Neural progenitor cell (in vitro differentiated cells): ENCODE data around the gene IGSF8. TPM values are rescaled to one million over a fixed set of nuclear protein-coding genes. Genes with fewer than 3 reads are reported as not detected.

Source experiments
- DNase-seq: peaks from one replicate; pipeline ENCODE4 v3.0.0-alpha.2; 2016; ENCODE audit warnings: low spot score
- H2AFZ ChIP-seq: fragments of 200-600 bp; sonication (generic); replicated peaks from 2 replicates; pipeline ENCODE4 v1.6.1; 2016; ENCODE audit warnings: antibody characterized with exemption
- H3F3A ChIP-seq: fragments of 200-600 bp; sonication (generic); 2 replicates; pipeline ENCODE4 v1.6.1; 2016; ENCODE audit warnings: antibody characterized with exemption, low read depth
- H3K27ac ChIP-seq: fragments of 200-600 bp; sonication (generic); 2 replicates; pipeline ENCODE4 v1.5.1; 2016; ENCODE audit warnings: mild to moderate bottlenecking
- H3K27me3 ChIP-seq: fragments of 200-600 bp; sonication (generic); 2 replicates; pipeline ENCODE4 v1.6.1; 2016; ENCODE audit warnings: mild to moderate bottlenecking, moderate library complexity
- H3K36me3 ChIP-seq: fragments of 200-600 bp; sonication (generic); 2 replicates; pipeline ENCODE4 v1.5.1; 2016
- H3K4me1 ChIP-seq: fragments of 200-600 bp; sonication (generic); 2 replicates; pipeline ENCODE4 v1.6.1; 2016; ENCODE audit warnings: mixed run types
- H3K4me2 ChIP-seq: fragments of 200-600 bp; sonication (generic); 2 replicates; pipeline ENCODE4 v1.6.1; 2016
- H3K4me3 ChIP-seq: fragments of 200-600 bp; sonication (generic); 2 replicates; pipeline ENCODE4 v1.5.1; 2016
- H3K79me2 ChIP-seq: fragments of 200-600 bp; sonication (generic); 2 replicates; pipeline ENCODE4 v1.6.1; 2016; ENCODE audit warnings: low read depth
- H3K9ac ChIP-seq: fragments of 200-600 bp; sonication (generic); 2 replicates; pipeline ENCODE4 v1.6.1; 2016
- H3K9me3 ChIP-seq: fragments of 200-600 bp; sonication (generic); 2 replicates; pipeline ENCODE4 v1.5.1; 2016; ENCODE audit warnings: low read depth
- H4K20me1 ChIP-seq: fragments of 200-600 bp; sonication (generic); 2 replicates; pipeline ENCODE4 v1.6.1; 2016; ENCODE audit warnings: low read depth
- H3K27ac Mint-ChIP-seq: 3 replicates; pipeline ENCODE4 v1.8.0; 2021; ENCODE audit warnings: mixed read lengths
- H3K27me3 Mint-ChIP-seq: 2 replicates; pipeline ENCODE4 v1.8.0; 2022; ENCODE audit warnings: low read depth, mild to moderate bottlenecking, inconsistent platforms, moderate library complexity, mixed read lengths; ENCODE audit not compliant: insufficient read depth
- H3K36me3 Mint-ChIP-seq: 3 replicates; pipeline ENCODE4 v1.8.0; 2021; ENCODE audit warnings: mixed read lengths
- H3K4me1 Mint-ChIP-seq: 3 replicates; pipeline ENCODE4 v1.8.0; 2021; ENCODE audit warnings: mixed read lengths
- H3K4me3 Mint-ChIP-seq: 3 replicates; pipeline ENCODE4 v1.8.0; 2021; ENCODE audit warnings: mild to moderate bottlenecking, moderate library complexity, mixed read lengths
- H3K9me3 Mint-ChIP-seq: 3 replicates; pipeline ENCODE4 v1.8.0; 2020; ENCODE audit warnings: mixed read lengths
- EZH2 ChIP-seq: fragments of 200-600 bp; sonication (generic); IDR thresholded peaks from 2 replicates; pipeline ENCODE4 v1.6.1; 2017; ENCODE audit warnings: antibody characterized with exemption, mild to moderate bottlenecking, moderate library complexity
- EZH2phosphoT487 ChIP-seq: fragments of 200-600 bp; sonication (generic); IDR thresholded peaks from 2 replicates; pipeline ENCODE4 v1.6.1; 2017; ENCODE audit warnings: antibody characterized with exemption
- total RNA-seq: library from RNA; depleted of rRNA; stranded (reverse); fragments of >200 nt; gene quantifications from 2 replicates; pipeline ENCODE4 v1.2.3, GENCODE V29; 2015; ENCODE audit warnings: low replicate concordance
- TF ChIP-seq, protein P1 (sequence below): fragments of 200-600 bp; sonication (generic); IDR thresholded peaks from 2 replicates; pipeline ENCODE4 v1.5.1; 2017; ENCODE audit warnings: antibody characterized with exemption, mild to moderate bottlenecking

The IGSF8 gene
- total RNA-seq, 1 donor from 2014 or later = 9.4 TPM

DNA sequence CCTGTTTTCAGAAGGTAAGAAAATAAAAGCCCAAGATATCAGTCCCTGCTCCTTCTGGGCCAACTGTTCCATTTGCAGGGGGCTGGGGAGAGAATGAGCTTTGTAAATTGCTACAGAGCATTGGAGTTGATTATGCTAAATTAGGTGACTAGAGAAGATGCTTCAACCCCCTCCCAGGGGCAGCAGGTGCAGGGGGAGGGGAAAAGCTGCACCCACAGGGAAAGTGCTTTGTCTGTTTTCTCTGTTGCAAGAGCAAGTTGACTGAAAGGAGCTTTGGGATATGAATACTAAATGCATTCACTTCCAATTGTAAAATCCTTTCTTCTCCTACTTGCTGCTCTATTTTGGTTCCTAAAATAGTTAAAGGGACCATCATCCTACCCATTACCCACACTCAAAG is 50.1 kb downstream of the IGSF8 start:
- peaks cover 32% of the 10 kb centered on the region for H3K4me1 Mint-ChIP-seq
- Histone ChIP-seq H3K9me3 (no peaks in the 10 kb centered on the region), H4K20me1 (no peaks in the 10 kb centered on the region), H3K27me3 (peaks cover 29% of the 10 kb centered on the region), H3K9ac (no peak overlapping the region), H3K79me2 (no peaks in the 10 kb centered on the region), H3K36me3 (no peaks in the 10 kb centered on the region), H3F3A (peaks cover 36% of the 10 kb centered on the region), H3K4me3 (no peak overlapping the region), H3K4me1 (peaks cover 36% of the 10 kb centered on the region), H2AFZ (no peak overlapping the region), H3K27ac (no peak overlapping the region), H3K4me2 (peak overlapping the region; percentile 65)
- no peaks in the 10 kb centered on the region for H3K36me3 Mint-ChIP-seq
- no peak overlapping the region for H3K27ac Mint-ChIP-seq
- H3K9me3 Mint-ChIP-seq = no peaks in the 10 kb centered on the region
- H3K27me3 Mint-ChIP-seq = peaks cover 5% of the 10 kb centered on the region
- peak overlapping the region; percentile 7 for H3K4me3 Mint-ChIP-seq
- no peak for DNase-seq
- TF ChIP-seq EZH2phosphoT487 (no peak), EZH2 (no peak)
- TF ChIP-seq, protein P1, sequence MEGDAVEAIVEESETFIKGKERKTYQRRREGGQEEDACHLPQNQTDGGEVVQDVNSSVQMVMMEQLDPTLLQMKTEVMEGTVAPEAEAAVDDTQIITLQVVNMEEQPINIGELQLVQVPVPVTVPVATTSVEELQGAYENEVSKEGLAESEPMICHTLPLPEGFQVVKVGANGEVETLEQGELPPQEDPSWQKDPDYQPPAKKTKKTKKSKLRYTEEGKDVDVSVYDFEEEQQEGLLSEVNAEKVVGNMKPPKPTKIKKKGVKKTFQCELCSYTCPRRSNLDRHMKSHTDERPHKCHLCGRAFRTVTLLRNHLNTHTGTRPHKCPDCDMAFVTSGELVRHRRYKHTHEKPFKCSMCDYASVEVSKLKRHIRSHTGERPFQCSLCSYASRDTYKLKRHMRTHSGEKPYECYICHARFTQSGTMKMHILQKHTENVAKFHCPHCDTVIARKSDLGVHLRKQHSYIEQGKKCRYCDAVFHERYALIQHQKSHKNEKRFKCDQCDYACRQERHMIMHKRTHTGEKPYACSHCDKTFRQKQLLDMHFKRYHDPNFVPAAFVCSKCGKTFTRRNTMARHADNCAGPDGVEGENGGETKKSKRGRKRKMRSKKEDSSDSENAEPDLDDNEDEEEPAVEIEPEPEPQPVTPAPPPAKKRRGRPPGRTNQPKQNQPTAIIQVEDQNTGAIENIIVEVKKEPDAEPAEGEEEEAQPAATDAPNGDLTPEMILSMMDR = no peak

DNA sequence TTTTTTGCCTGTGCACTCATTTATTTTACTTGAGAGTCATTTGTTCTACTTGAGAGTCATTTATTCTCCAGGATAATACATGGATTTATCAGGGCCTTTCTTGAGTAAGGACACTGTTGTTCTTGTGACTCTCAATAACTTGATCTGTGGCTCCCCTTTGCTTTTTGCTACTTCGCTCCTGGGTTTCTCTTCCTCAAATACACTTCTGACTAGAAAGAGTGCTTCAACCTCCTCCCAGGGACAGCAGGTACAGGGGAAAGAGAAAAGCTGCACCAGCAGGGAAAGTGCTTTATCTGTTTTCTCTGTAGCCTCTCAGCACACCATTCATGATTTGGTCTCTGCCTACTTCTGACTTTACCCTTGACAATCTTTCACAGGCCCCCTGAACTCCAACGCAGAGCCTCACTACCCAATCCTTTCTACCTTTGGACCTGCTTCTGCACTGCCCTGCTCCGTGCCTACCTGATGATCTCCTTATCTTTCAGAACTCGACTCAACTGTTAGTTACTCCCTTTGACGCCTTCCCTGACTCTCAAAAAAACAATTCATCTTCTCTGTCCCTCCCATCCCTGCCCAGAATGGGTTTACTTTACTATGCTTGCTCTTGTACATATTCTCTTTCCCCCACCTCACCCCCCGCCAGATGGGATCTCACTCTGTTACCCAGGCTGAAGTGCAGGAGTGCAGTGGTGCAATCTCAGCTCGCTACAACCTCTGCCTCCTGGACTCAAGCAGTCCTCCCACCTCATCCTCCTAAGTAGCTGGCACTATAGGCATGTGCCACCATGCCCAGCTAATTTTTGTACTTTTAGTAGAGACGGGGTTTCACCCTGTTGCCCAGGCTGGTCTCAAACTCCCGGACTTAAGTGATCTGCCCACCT is 51.1 kb downstream of the IGSF8 start:
- Histone ChIP-seq H3K4me2 (peak overlapping the region; percentile 65), H2AFZ (peak overlapping the region; percentile 59), H3K27ac (no peak overlapping the region), H3F3A (peaks cover 36% of the 10 kb centered on the region), H3K9me3 (no peaks in the 10 kb centered on the region), H4K20me1 (no peaks in the 10 kb centered on the region), H3K4me1 (peaks cover 32% of the 10 kb centered on the region), H3K4me3 (peak overlapping the region; percentile 21), H3K27me3 (peaks cover 20% of the 10 kb centered on the region), H3K79me2 (no peaks in the 10 kb centered on the region), H3K9ac (no peak overlapping the region), H3K36me3 (no peaks in the 10 kb centered on the region)
- Mint-ChIP-seq H3K27me3 (peaks cover 8% of the 10 kb centered on the region), H3K27ac (peak overlapping the region; percentile 3), H3K9me3 (no peaks in the 10 kb centered on the region), H3K36me3 (no peaks in the 10 kb centered on the region), H3K4me3 (peak overlapping the region; percentile 2), H3K4me1 (peaks cover 28% of the 10 kb centered on the region)
- TF ChIP-seq EZH2 (no peak), EZH2phosphoT487 (no peak)
- TF ChIP-seq, protein P1 = no peak
- DNase-seq = no peak

DNA sequence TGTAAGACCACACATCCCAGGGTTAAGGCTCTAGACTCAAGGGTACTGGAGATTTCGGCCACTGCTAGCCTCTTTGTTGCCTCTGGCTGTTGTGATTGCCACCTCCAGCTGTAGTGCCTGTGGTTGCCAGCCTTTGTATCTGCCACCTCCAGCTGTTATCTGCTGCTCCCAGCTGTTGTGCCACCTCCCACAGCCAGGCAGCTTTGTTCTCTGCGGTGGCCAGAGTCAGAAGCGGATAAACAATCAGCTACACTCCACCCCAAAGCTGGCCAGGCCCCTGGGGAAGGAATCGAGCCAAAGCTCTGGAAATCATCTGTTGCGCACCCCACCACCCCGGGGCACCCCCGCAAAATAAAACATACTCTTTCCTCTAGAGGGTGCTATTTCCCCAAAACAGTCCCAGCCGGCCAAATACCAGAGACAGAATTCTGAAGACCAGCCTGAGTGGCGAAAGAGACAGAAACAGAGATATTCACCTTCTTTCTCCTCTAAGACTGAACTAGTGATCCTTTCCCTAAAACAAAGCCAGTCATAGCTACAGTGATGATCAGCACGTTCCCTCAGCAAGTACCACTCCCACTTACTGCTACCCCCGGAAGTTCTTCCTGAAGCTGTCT is 51.8 kb downstream of the IGSF8 start:
- Histone ChIP-seq H3K4me3 (peak overlapping the region; percentile 21), H3K9me3 (no peaks in the 10 kb centered on the region), H3K79me2 (no peaks in the 10 kb centered on the region), H3K9ac (no peak overlapping the region), H3K4me2 (peak overlapping the region; percentile 65), H3F3A (peaks cover 36% of the 10 kb centered on the region), H3K27me3 (peaks cover 13% of the 10 kb centered on the region), H3K27ac (no peak overlapping the region), H2AFZ (peak overlapping the region; percentile 59), H3K36me3 (no peaks in the 10 kb centered on the region), H3K4me1 (peaks cover 32% of the 10 kb centered on the region), H4K20me1 (no peaks in the 10 kb centered on the region)
- Mint-ChIP-seq H3K4me1 (peaks cover 28% of the 10 kb centered on the region), H3K36me3 (no peaks in the 10 kb centered on the region), H3K27ac (peak overlapping the region; percentile 9), H3K9me3 (no peaks in the 10 kb centered on the region), H3K27me3 (peaks cover 5% of the 10 kb centered on the region), H3K4me3 (peak overlapping the region; percentile 2)
- DNase-seq = peak; percentile 80
- TF ChIP-seq, protein P1 = peak; percentile 75
- no peak for TF ChIP-seq EZH2
- no peak for TF ChIP-seq EZH2phosphoT487
